HepG2 (cell line): ENCODE data around the gene TEX19. TPM values are rescaled to one million over a fixed set of nuclear protein-coding genes. Genes with fewer than 3 reads are reported as not detected.

Experiments used
- HDAC1 ChIP-seq: sonication (generic); formaldehyde crosslinking; IDR thresholded peaks from 2 replicates; pipeline ENCODE4 v1.5.1; 2020; ENCODE audit warnings: mild to moderate bottlenecking, missing genetic modification reagents
- HNF4A ChIP-seq: sonication (generic); formaldehyde crosslinking; IDR thresholded peaks from 2 replicates; pipeline ENCODE4 v1.4.0; 2020; ENCODE audit warnings: missing genetic modification reagents
- HOXA5 ChIP-seq: sonication (generic); formaldehyde crosslinking; IDR thresholded peaks from 2 replicates; pipeline ENCODE4 v1.4.0; 2020; ENCODE audit warnings: missing genetic modification reagents
- KDM5A ChIP-seq: fragments of 200-600 bp; sonication (generic); IDR thresholded peaks from 2 replicates; pipeline ENCODE4 v1.7.0; 2018; ENCODE audit warnings: antibody characterized with exemption, mild to moderate bottlenecking, low read length, borderline replicate concordance
- MAF1 ChIP-seq: sonication (generic); formaldehyde crosslinking; IDR thresholded peaks from 2 replicates; pipeline ENCODE4 v1.5.0; 2020; ENCODE audit warnings: missing genetic modification reagents, borderline replicate concordance
- PHF5A ChIP-seq: IDR thresholded peaks from one replicate; pipeline ENCODE4 v1.6.1; 2018; ENCODE audit warnings: low read depth, missing genetic modification reagents; ENCODE audit not compliant: unreplicated experiment
- SETDB1 ChIP-seq: sonication (generic); formaldehyde crosslinking; IDR thresholded peaks from 2 replicates; pipeline ENCODE4 v1.5.1; 2020; ENCODE audit warnings: missing genetic modification reagents, mild to moderate bottlenecking, borderline replicate concordance
- TBX2 ChIP-seq: sonication (generic); formaldehyde crosslinking; IDR thresholded peaks from 2 replicates; pipeline ENCODE4 v1.5.0; 2020; ENCODE audit warnings: missing genetic modification reagents, mild to moderate bottlenecking, borderline replicate concordance
- ZMYM2 ChIP-seq: sonication (generic); formaldehyde crosslinking; IDR thresholded peaks from 2 replicates; pipeline ENCODE4 v1.8.0; 2022; ENCODE audit warnings: mild to moderate bottlenecking, missing genetic modification reagents
- ZNF138 ChIP-seq: sonication (generic); formaldehyde crosslinking; IDR thresholded peaks from 2 replicates; pipeline ENCODE4 v1.5.0; 2020; ENCODE audit warnings: mild to moderate bottlenecking, low read depth, missing genetic modification reagents
- ZNF678 ChIP-seq: sonication (generic); formaldehyde crosslinking; IDR thresholded peaks from 2 replicates; pipeline ENCODE4 v1.4.0; 2020; ENCODE audit warnings: mild to moderate bottlenecking, missing genetic modification reagents
- ZNF782 ChIP-seq: sonication (generic); formaldehyde crosslinking; IDR thresholded peaks from 2 replicates; pipeline ENCODE4 v1.4.0; 2020; ENCODE audit warnings: missing genetic modification reagents, mild to moderate bottlenecking, borderline replicate concordance
- polyA plus RNA-seq, 8 experiments: library from polyadenylated mRNA; depleted of rRNA in 3 of 8; stranded (reverse) in 7 of 8; unstranded in 1 of 8; fragments of >200 nt; fragmentation: Illumina TruSeq in 4 of 8; extraction: Trizol in 4 of 8; gene quantifications; 2 replicates each; pipeline versions ENCODE4 v1.2.1 to v1.2.3, GENCODE V29; 2011 to 2016; ENCODE audit warnings: low read depth in 4 of 8, missing spikeins in 1 of 8, mixed read lengths in 1 of 8; ENCODE audit not compliant: insufficient read depth in 1 of 8
- total RNA-seq, 5 experiments: library from RNA; depleted of rRNA; stranded (reverse); fragments of >200 nt; fragmentation: Illumina TruSeq; extraction: Trizol; gene quantifications; 2 replicates each; pipeline ENCODE4 v1.2.3, GENCODE V29; 2016; ENCODE audit warnings: low read depth in 1 of 5
- TF ChIP-seq, protein P1 (sequence below): sonication (generic); formaldehyde crosslinking; IDR thresholded peaks from 2 replicates; pipeline ENCODE4 v1.9.0; 2021; ENCODE audit warnings: mild to moderate bottlenecking, missing genetic modification reagents
- TF ChIP-seq, protein P2 (sequence below): sonication (generic); formaldehyde crosslinking; IDR thresholded peaks from 2 replicates; pipeline ENCODE4 v1.4.0; 2020; ENCODE audit warnings: missing genetic modification reagents, borderline replicate concordance
- TF ChIP-seq, protein P3 (sequence below): sonication (generic); formaldehyde crosslinking; IDR thresholded peaks from 2 replicates; pipeline ENCODE4 v1.4.0; 2020; ENCODE audit warnings: low read depth, mild to moderate bottlenecking, missing genetic modification reagents
- TF ChIP-seq, protein P4 (sequence below): sonication (generic); formaldehyde crosslinking; IDR thresholded peaks from 2 replicates; pipeline ENCODE4 v1.4.0; 2020; ENCODE audit warnings: missing genetic modification reagents

Gene TEX19
- total and polyA plus RNA-seq, 2 of the 13 experiments (the other 11 are each of a cell fraction or from before 2014, with no cell fraction given), result 1.3 to 6.0 TPM

DNA sequence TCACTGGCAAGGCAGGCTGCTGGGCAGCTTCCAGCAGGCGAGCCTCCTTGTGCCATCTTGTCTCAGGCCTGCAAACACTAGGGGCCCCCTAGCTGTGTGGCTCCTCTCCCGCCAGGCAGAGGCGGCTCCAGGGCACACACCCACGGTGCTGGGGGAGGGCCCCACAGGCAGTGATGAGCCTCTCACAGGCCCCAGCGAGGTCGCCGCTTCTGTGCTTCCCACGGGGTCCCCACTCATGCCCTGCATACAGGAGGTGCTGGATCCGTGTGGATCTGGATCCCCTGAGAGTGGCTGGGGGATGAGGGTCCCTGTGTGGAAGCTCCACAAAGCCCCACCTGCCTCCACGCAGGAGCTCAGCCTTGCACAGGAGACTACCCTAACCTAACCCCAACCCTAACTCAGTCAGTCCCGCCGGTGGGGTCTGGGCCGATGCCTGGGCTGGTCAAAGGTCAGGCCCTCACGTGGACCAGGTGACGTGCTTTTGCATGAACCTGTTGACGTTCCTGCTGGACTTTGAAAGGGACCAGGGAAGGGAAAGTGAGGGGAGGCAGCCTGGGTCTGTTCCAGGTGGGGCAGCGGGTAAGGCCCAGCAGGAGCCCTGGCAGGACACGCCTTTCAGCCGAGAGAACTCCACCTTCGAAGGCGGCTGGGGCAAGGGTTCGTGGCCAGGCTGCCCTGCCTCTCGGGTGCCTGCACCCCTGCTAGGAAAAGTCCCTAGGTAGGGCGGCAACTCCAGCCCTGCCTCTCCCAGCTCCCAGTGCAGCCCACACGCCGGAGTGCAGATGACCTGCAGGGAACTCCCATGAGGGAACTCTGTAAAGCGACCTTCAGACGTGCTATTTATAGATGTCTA, 30.7 kb upstream of the TEX19 start (continued):
- TF ChIP-seq, protein P1, sequence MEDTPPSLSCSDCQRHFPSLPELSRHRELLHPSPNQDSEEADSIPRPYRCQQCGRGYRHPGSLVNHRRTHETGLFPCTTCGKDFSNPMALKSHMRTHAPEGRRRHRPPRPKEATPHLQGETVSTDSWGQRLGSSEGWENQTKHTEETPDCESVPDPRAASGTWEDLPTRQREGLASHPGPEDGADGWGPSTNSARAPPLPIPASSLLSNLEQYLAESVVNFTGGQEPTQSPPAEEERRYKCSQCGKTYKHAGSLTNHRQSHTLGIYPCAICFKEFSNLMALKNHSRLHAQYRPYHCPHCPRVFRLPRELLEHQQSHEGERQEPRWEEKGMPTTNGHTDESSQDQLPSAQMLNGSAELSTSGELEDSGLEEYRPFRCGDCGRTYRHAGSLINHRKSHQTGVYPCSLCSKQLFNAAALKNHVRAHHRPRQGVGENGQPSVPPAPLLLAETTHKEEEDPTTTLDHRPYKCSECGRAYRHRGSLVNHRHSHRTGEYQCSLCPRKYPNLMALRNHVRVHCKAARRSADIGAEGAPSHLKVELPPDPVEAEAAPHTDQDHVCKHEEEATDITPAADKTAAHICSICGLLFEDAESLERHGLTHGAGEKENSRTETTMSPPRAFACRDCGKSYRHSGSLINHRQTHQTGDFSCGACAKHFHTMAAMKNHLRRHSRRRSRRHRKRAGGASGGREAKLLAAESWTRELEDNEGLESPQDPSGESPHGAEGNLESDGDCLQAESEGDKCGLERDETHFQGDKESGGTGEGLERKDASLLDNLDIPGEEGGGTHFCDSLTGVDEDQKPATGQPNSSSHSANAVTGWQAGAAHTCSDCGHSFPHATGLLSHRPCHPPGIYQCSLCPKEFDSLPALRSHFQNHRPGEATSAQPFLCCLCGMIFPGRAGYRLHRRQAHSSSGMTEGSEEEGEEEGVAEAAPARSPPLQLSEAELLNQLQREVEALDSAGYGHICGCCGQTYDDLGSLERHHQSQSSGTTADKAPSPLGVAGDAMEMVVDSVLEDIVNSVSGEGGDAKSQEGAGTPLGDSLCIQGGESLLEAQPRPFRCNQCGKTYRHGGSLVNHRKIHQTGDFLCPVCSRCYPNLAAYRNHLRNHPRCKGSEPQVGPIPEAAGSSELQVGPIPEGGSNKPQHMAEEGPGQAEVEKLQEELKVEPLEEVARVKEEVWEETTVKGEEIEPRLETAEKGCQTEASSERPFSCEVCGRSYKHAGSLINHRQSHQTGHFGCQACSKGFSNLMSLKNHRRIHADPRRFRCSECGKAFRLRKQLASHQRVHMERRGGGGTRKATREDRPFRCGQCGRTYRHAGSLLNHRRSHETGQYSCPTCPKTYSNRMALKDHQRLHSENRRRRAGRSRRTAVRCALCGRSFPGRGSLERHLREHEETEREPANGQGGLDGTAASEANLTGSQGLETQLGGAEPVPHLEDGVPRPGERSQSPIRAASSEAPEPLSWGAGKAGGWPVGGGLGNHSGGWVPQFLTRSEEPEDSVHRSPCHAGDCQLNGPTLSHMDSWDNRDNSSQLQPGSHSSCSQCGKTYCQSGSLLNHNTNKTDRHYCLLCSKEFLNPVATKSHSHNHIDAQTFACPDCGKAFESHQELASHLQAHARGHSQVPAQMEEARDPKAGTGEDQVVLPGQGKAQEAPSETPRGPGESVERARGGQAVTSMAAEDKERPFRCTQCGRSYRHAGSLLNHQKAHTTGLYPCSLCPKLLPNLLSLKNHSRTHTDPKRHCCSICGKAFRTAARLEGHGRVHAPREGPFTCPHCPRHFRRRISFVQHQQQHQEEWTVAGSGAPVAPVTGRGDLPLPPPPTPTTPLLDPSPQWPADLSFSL (CRISPR knock-in tag), result peak; percentile 62; the same call in 1 of the 2 replicates
- TF ChIP-seq PHF5A (CRISPR knock-in tag) (peak; percentile 85), SETDB1 (CRISPR knock-in tag) (no peak), ZNF138 (CRISPR knock-in tag) (0 out of 2 replicates have a peak, but pooled peaks have one; percentile 11), ZMYM2 (CRISPR knock-in tag) (peak; percentile 96), ZNF678 (0 out of 2 replicates have a peak, but pooled peaks have one; percentile 14), HNF4A (CRISPR knock-in tag) (peak; percentile 100), TBX2 (CRISPR knock-in tag) (peak; percentile 95), HDAC1 (CRISPR knock-in tag) (peak; percentile 99), ZNF782 (CRISPR knock-in tag) (0 out of 2 replicates have a peak, but pooled peaks have one; percentile 51), MAF1 (CRISPR knock-in tag) (0 out of 2 replicates have a peak, but pooled peaks have one; percentile 81), HOXA5 (CRISPR knock-in tag) (peak; percentile 76), KDM5A (no peak)
- TF ChIP-seq, protein P2, sequence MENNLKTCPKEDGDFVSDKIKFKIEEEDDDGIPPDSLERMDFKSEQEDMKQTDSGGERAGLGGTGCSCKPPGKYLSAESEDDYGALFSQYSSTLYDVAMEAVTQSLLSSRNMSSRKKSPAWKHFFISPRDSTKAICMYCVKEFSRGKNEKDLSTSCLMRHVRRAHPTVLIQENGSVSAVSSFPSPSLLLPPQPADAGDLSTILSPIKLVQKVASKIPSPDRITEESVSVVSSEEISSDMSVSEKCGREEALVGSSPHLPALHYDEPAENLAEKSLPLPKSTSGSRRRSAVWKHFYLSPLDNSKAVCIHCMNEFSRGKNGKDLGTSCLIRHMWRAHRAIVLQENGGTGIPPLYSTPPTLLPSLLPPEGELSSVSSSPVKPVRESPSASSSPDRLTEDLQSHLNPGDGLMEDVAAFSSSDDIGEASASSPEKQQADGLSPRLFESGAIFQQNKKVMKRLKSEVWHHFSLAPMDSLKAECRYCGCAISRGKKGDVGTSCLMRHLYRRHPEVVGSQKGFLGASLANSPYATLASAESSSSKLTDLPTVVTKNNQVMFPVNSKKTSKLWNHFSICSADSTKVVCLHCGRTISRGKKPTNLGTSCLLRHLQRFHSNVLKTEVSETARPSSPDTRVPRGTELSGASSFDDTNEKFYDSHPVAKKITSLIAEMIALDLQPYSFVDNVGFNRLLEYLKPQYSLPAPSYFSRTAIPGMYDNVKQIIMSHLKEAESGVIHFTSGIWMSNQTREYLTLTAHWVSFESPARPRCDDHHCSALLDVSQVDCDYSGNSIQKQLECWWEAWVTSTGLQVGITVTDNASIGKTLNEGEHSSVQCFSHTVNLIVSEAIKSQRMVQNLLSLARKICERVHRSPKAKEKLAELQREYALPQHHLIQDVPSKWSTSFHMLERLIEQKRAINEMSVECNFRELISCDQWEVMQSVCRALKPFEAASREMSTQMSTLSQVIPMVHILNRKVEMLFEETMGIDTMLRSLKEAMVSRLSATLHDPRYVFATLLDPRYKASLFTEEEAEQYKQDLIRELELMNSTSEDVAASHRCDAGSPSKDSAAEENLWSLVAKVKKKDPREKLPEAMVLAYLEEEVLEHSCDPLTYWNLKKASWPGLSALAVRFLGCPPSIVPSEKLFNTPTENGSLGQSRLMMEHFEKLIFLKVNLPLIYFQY (CRISPR knock-in tag), result peak; percentile 95
- TF ChIP-seq, protein P3, sequence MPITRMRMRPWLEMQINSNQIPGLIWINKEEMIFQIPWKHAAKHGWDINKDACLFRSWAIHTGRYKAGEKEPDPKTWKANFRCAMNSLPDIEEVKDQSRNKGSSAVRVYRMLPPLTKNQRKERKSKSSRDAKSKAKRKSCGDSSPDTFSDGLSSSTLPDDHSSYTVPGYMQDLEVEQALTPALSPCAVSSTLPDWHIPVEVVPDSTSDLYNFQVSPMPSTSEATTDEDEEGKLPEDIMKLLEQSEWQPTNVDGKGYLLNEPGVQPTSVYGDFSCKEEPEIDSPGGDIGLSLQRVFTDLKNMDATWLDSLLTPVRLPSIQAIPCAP (CRISPR knock-in tag), result no peak
- TF ChIP-seq, protein P4, sequence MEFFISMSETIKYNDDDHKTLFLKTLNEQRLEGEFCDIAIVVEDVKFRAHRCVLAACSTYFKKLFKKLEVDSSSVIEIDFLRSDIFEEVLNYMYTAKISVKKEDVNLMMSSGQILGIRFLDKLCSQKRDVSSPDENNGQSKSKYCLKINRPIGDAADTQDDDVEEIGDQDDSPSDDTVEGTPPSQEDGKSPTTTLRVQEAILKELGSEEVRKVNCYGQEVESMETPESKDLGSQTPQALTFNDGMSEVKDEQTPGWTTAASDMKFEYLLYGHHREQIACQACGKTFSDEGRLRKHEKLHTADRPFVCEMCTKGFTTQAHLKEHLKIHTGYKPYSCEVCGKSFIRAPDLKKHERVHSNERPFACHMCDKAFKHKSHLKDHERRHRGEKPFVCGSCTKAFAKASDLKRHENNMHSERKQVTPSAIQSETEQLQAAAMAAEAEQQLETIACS (CRISPR knock-in tag), result no peak
